Activated T-cell treated with anti-CD3 and anti-CD28 coated beads, Interleukin-2, amount 50 U/mL, for 24 hours (primary cell): ENCODE data around the gene DYSF.
"Not testable (repeated sequence)": the region's sequence is repeated elsewhere in the genome, so short reads cannot be mapped to it uniquely, and the experiment has no call there.

Experiments used
- DNase-seq: peaks from one replicate; pipeline ENCODE4 v3.0.0-alpha.2; 2020
- H3K27ac Mint-ChIP-seq: 2 replicates; pipeline ENCODE4 v1.8.0; 2020; ENCODE audit warnings: mild to moderate bottlenecking, mixed read lengths
- H3K27me3 Mint-ChIP-seq: 2 replicates; pipeline ENCODE4 v1.8.0; 2020; ENCODE audit warnings: mixed read lengths
- H3K36me3 Mint-ChIP-seq: 2 replicates; pipeline ENCODE4 v1.8.0; 2020; ENCODE audit warnings: low read depth, mixed read lengths
- H3K4me1 Mint-ChIP-seq: 2 replicates; pipeline ENCODE4 v1.8.0; 2020; ENCODE audit warnings: low read depth, mixed read lengths
- H3K4me3 Mint-ChIP-seq: 2 replicates; pipeline ENCODE4 v1.8.0; 2020; ENCODE audit warnings: mild to moderate bottlenecking, moderate library complexity, mixed read lengths
- H3K9me3 Mint-ChIP-seq: 2 replicates; pipeline ENCODE4 v1.8.0; 2020; ENCODE audit warnings: mixed read lengths

Gene DYSF

GRCh38 chr2:71474116-71474743 lies 20.9 kb downstream of the DYSF start:
- Mint-ChIP-seq H3K4me1 (no peaks in the 10 kb centered on the region), H3K27ac (no peak overlapping the region), H3K4me3 (no peak overlapping the region), H3K36me3 (no peaks in the 10 kb centered on the region), H3K27me3 (peaks cover 13% of the 10 kb centered on the region), H3K9me3 (no peaks in the 10 kb centered on the region)
- DNase-seq: no peak

GRCh38 chr2:71474744-71475397 lies 21.5 kb downstream of the DYSF start:
- H3K27ac Mint-ChIP-seq: no peak overlapping the region
- DNase-seq: no peak
- H3K27me3 Mint-ChIP-seq: peaks cover 10% of the 10 kb centered on the region
- H3K36me3 Mint-ChIP-seq: no peaks in the 10 kb centered on the region
- H3K9me3 Mint-ChIP-seq: no peaks in the 10 kb centered on the region
- H3K4me1 Mint-ChIP-seq: no peaks in the 10 kb centered on the region
- H3K4me3 Mint-ChIP-seq: no peak overlapping the region

GRCh38 chr2:71476495-71476894 lies 23.1 kb downstream of the DYSF start:
- Mint-ChIP-seq H3K27ac (no peak overlapping the region), H3K36me3 (no peaks in the 10 kb centered on the region), H3K27me3 (peaks cover 7% of the 10 kb centered on the region), H3K9me3 (no peaks in the 10 kb centered on the region), H3K4me3 (no peak overlapping the region), H3K4me1 (no peaks in the 10 kb centered on the region)
- DNase-seq: no peak

GRCh38 chr2:71477231-71477691 lies 23.9 kb downstream of the DYSF start:
- H3K4me3 Mint-ChIP-seq: no peak overlapping the region
- no peak overlapping the region for H3K27ac Mint-ChIP-seq
- peaks cover 4% of the 10 kb centered on the region for H3K27me3 Mint-ChIP-seq
- no peak for DNase-seq
- H3K36me3 Mint-ChIP-seq: no peaks in the 10 kb centered on the region
- no peaks in the 10 kb centered on the region for H3K4me1 Mint-ChIP-seq
- no peaks in the 10 kb centered on the region for H3K9me3 Mint-ChIP-seq

GRCh38 chr2:71478806-71479205 lies 25.4 kb downstream of the DYSF start:
- no peaks in the 10 kb centered on the region for H3K9me3 Mint-ChIP-seq
- no peak overlapping the region for H3K4me3 Mint-ChIP-seq
- DNase-seq: no peak
- peaks cover 4% of the 10 kb centered on the region for H3K27me3 Mint-ChIP-seq
- H3K27ac Mint-ChIP-seq: no peak overlapping the region
- no peaks in the 10 kb centered on the region for H3K36me3 Mint-ChIP-seq
- no peaks in the 10 kb centered on the region for H3K4me1 Mint-ChIP-seq

- Mint-ChIP-seq H3K4me1 (no peaks in the 10 kb centered on the region), H3K36me3 (no peaks in the 10 kb centered on the region), H3K27me3 (peaks cover 4% of the 10 kb centered on the region), H3K27ac (no peak overlapping the region), H3K9me3 (no peaks in the 10 kb centered on the region), H3K4me3 (no peak overlapping the region)
- no peak for DNase-seq
These were observed 25.9 kb downstream of the DYSF start for GRCh38 chr2:71479261-71479660.

- Mint-ChIP-seq H3K27ac (no peak overlapping the region), H3K9me3 (no peaks in the 10 kb centered on the region), H3K4me1 (no peaks in the 10 kb centered on the region), H3K27me3 (peaks cover 4% of the 10 kb centered on the region), H3K36me3 (no peaks in the 10 kb centered on the region), H3K4me3 (no peak overlapping the region)
- DNase-seq: no peak
These were observed 27.8 kb downstream of the DYSF start for GRCh38 chr2:71481111-71481510.

- H3K36me3 Mint-ChIP-seq: no peaks in the 10 kb centered on the region
- peaks cover 4% of the 10 kb centered on the region for H3K27me3 Mint-ChIP-seq
- H3K9me3 Mint-ChIP-seq: no peaks in the 10 kb centered on the region
- DNase-seq: no peak
- no peaks in the 10 kb centered on the region for H3K4me1 Mint-ChIP-seq
- no peak overlapping the region for H3K27ac Mint-ChIP-seq
- no peak overlapping the region for H3K4me3 Mint-ChIP-seq
These were observed 28.7 kb downstream of the DYSF start for GRCh38 chr2:71482055-71482454.

- Mint-ChIP-seq H3K27ac (no peak overlapping the region), H3K9me3 (no peaks in the 10 kb centered on the region), H3K27me3 (peaks cover 4% of the 10 kb centered on the region), H3K4me1 (no peaks in the 10 kb centered on the region), H3K4me3 (no peak overlapping the region), H3K36me3 (no peaks in the 10 kb centered on the region)
- DNase-seq: no peak
These were observed 29.9 kb downstream of the DYSF start for GRCh38 chr2:71483246-71483645.

GRCh38 chr2:71484354-71484753 lies 31.0 kb downstream of the DYSF start:
- peaks cover 4% of the 10 kb centered on the region for H3K27me3 Mint-ChIP-seq
- H3K4me1 Mint-ChIP-seq: no peaks in the 10 kb centered on the region
- no peak overlapping the region for H3K4me3 Mint-ChIP-seq

GRCh38 chr2:71486881-71487640 lies 33.7 kb downstream of the DYSF start:
- Mint-ChIP-seq H3K27me3 (peaks cover 6% of the 10 kb centered on the region), H3K4me1 (no peaks in the 10 kb centered on the region), H3K4me3 (no peak overlapping the region), H3K27ac (no peak overlapping the region), H3K36me3 (no peaks in the 10 kb centered on the region), H3K9me3 (no peaks in the 10 kb centered on the region)
- no peak for DNase-seq

More at GRCh38 chr2:71484354-71484753, 31.0 kb downstream of the DYSF start:
- Mint-ChIP-seq H3K27ac (no peak overlapping the region), H3K9me3 (no peaks in the 10 kb centered on the region), H3K36me3 (no peaks in the 10 kb centered on the region)
- DNase-seq: no peak

GRCh38 chr2:71491551-71491950 lies 38.2 kb downstream of the DYSF start:
- not testable (repeated sequence) for H3K27me3 Mint-ChIP-seq, H3K27ac Mint-ChIP-seq, DNase-seq, H3K9me3 Mint-ChIP-seq, H3K4me1 Mint-ChIP-seq, H3K4me3 Mint-ChIP-seq, H3K36me3 Mint-ChIP-seq

GRCh38 chr2:71492112-71492511 lies 38.8 kb downstream of the DYSF start:
- Mint-ChIP-seq H3K27ac (no peak overlapping the region), H3K9me3 (no peaks in the 10 kb centered on the region), H3K4me1 (no peaks in the 10 kb centered on the region), H3K27me3 (peaks cover 3% of the 10 kb centered on the region), H3K4me3 (no peak overlapping the region), H3K36me3 (no peaks in the 10 kb centered on the region)
- no peak for DNase-seq

GRCh38 chr2:71494091-71494490 lies 40.7 kb downstream of the DYSF start:
- Mint-ChIP-seq H3K27ac (no peak overlapping the region), H3K36me3 (no peaks in the 10 kb centered on the region), H3K4me1 (no peaks in the 10 kb centered on the region), H3K27me3 (peaks cover 3% of the 10 kb centered on the region), H3K4me3 (no peak overlapping the region), H3K9me3 (no peaks in the 10 kb centered on the region)
- no peak for DNase-seq
